ENCODE measurements around the gene FAHD2A.

DNA sequence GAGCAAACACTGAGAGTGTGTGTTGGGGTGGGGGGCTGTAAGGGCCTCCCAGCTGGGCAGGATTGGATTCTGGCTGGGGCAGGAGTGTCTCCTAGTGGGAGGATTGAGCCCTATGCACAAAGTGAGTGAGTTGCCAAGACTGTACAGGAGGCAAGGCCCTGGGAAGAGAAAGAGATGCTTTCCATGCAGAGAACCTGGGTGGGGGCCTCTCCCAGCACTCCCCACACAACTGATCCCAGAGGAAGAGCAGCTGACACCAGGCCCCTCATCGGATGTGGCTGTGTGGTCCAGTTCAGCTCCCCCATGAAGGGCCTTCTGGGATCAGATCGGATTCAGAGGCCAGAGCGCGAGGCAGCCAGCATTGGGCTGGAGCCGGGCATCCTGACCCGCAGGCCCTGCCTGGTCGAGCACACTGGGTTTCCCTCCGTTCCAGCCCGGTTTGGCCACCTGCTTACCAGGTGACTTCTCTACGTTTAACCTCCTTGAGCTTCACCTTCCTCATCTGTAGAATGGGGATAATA is 49.4 kb upstream of the FAHD2A start:
- TF ChIP-seq, protein P1, sequence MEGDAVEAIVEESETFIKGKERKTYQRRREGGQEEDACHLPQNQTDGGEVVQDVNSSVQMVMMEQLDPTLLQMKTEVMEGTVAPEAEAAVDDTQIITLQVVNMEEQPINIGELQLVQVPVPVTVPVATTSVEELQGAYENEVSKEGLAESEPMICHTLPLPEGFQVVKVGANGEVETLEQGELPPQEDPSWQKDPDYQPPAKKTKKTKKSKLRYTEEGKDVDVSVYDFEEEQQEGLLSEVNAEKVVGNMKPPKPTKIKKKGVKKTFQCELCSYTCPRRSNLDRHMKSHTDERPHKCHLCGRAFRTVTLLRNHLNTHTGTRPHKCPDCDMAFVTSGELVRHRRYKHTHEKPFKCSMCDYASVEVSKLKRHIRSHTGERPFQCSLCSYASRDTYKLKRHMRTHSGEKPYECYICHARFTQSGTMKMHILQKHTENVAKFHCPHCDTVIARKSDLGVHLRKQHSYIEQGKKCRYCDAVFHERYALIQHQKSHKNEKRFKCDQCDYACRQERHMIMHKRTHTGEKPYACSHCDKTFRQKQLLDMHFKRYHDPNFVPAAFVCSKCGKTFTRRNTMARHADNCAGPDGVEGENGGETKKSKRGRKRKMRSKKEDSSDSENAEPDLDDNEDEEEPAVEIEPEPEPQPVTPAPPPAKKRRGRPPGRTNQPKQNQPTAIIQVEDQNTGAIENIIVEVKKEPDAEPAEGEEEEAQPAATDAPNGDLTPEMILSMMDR (IDR thresholded peaks at IDR 0.05): no peak
- no peak for TF ChIP-seq POLR2AphosphoS5 (IDR thresholded peaks at IDR 0.05; ENCODE audit: insufficient read depth in 1 of 2, low read depth in 1 of 2)
- TF ChIP-seq POLR2A (IDR thresholded peaks at IDR 0.05): no peak

All from vagina (tissue), 2 donors.